Activated CD8-positive, alpha-beta memory T cell treated with anti-CD3 and anti-CD28 coated beads, Interleukin-2, amount 50 U/mL, for 24 hours (primary cell): Measurements from ENCODE around the gene DAPK3.
"Not testable (repeated sequence)": the region's sequence is repeated elsewhere in the genome, so short reads cannot be mapped to it uniquely, and the experiment has no call there.

Experiments
- DNase-seq: peaks from one replicate; pipeline ENCODE4 v3.0.0-alpha.2; 2020; ENCODE audit errors: extremely low read depth

Gene DAPK3

GRCh38 chr19:3979289-3979673 lies 8.4 kb upstream of the DAPK3 start:
- no peak for DNase-seq

DNA sequence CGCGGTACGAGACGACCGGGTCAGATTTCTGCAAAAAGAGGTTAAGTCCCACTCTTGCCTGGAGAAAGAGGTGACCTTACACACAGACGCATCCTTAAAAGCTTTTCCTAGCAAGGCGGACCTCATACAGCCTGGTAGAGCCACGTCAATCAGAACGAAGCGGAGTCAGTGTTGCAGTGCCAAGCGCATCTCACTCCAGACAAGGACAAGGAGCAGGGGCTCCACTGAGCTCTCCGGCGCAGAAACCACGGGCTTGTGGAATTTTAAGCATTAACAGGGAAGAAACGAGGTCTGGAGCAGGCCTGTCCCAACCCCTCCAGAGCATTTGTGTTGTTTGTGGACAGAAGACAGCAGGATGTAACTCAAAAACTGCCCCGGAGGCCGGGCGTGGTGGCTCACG lies 7.2 kb upstream of the DAPK3 start:
- DNase-seq: no peak

- no peak for DNase-seq
These were observed 6.6 kb upstream of the DAPK3 start for GRCh38 chr19:3977242-3978143.

- DNase-seq: no peak
These were observed 5.8 kb upstream of the DAPK3 start for GRCh38 chr19:3976495-3977241.

- DNase-seq: no peak
These were observed 4.8 kb upstream of the DAPK3 start for GRCh38 chr19:3975637-3976087.

DNA sequence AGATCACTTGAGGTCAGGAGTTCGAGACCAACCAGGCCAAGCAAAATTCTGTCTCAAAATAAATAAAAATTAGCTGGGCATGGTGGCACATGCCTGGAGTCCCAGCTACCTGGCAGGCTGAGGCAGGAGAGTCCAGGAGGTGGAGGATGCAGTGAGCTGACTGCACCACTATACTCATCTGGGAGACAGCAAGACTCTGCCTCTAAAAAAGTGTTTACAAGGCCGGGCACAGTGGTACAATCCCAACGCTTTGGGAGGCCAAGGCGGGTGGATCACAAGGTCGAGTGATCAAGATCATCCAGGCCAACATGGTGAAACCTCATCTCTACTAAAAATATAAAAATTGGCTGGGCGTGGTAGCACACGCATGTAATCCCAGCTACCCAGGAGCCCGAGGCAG lies 4.2 kb upstream of the DAPK3 start:
- no peak for DNase-seq

DNA sequence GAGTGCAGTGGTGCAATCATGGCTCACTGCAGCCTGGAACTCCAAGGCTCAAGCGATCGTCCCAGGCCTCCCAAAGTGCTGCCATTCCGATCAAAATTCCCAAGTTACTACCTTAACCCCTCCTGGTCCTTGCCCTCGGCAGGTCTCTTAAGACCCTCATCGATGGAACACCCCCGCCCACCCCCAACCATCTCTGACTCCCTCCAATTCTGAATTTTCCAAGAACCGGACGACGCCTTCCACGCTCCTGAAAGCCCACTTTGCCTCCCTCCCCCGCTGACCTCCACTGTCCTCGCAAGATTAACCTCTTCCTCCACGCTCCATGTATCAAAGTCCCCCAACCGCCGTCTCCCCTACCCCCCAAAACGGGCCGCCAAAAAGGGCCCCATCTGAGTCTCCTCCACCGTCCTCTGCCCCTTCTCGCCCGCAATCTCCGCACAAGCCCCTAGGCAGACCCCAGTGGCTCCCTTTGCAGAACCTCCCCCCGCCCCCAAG lies 539 bp downstream of the DAPK3 start:
- no peak for DNase-seq

- DNase-seq: no peak
These were observed 1.2 kb downstream of the DAPK3 start for GRCh38 chr19:3969435-3970312.

DNA sequence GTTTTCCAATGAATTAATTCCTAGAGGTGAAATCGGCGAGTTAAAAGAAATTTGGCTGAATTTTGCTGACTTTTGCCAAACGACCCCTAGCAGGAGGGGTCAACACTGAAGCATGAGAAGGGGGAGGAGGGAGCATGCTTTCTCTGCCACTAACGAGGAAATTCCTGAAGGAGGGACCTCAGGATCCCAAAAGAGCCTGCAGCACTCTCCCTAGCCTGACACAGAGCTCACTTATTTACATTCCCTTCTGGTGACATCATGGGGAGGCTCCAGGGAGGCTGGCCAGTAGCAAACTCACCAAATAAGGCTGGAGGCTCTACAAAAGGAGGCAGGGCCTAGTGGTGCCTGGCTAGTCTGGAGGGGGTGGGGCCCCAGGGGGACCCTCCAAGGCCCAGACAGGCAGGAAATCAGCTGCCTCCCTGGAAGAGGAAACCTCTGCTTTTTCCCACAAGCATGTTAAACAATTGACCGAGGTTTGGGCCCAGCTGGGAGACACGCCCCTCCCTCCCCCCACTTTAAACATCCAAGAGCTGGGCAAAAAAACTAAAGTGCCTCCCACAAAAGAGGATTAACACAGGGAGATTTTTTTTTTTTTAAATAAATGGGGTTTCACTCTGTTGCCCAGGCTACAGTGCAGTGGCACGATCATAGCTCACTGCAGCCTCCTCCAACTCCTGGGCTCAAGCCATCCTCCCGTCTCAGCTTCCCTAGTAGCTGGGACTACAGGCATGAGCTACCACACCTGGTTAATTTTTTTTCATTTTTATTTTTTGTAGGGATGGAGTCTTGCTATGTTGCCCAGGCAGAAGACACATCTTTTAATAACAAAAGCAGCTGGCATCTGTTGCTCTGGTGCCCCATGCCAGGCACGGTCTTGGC lies 2.1 kb downstream of the DAPK3 start:
- DNase-seq: no peak

- not testable (repeated sequence) for DNase-seq
These were observed 2.9 kb downstream of the DAPK3 start for GRCh38 chr19:3967983-3968382.

DNA sequence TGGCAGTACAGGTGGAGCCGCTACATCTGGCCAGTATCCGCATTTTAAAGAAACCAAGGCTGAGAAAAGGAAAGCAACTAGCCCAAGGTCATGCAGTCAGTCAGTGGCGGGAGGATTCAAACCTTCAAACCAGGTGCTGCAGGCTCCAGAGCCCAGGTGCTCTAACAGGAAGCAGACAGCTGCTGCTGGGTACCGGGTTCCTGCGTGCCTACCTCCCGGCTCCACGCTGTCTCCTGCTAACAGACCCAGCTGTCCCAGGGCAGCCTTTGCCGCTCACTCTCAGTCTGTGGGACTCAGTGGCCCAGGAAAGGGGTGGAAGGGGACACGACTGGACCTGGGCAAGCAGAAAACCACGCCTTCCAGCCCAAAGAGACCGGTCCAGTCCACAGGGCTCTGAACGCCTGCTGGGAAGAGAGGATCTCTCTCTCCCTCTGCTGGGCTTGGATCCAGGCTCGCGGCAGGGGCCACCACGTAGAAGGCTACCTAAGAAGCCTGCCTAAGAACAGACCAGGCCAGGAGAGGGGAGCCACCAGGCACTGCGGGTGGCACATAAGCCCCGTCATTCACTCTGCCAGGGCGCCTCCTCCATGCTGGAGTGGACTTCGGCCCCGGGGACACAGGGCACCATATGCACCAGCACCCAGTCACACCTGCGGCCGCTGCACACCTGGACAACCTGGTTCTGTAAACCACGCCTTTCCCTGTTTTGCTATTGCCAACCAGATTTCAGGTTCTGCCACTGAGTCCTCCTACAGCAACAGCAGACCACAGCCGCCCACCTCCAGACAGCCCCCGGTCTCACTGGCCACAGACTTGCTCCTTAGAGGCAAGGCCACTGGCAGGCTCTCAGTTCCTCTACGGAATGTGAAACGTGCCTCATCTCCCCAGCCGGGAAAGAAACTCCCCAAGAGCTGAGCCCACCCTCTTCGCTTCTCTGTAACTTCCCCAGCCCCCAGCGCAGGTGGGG lies 4.6 kb downstream of the DAPK3 start:
- no peak for DNase-seq

DNA sequence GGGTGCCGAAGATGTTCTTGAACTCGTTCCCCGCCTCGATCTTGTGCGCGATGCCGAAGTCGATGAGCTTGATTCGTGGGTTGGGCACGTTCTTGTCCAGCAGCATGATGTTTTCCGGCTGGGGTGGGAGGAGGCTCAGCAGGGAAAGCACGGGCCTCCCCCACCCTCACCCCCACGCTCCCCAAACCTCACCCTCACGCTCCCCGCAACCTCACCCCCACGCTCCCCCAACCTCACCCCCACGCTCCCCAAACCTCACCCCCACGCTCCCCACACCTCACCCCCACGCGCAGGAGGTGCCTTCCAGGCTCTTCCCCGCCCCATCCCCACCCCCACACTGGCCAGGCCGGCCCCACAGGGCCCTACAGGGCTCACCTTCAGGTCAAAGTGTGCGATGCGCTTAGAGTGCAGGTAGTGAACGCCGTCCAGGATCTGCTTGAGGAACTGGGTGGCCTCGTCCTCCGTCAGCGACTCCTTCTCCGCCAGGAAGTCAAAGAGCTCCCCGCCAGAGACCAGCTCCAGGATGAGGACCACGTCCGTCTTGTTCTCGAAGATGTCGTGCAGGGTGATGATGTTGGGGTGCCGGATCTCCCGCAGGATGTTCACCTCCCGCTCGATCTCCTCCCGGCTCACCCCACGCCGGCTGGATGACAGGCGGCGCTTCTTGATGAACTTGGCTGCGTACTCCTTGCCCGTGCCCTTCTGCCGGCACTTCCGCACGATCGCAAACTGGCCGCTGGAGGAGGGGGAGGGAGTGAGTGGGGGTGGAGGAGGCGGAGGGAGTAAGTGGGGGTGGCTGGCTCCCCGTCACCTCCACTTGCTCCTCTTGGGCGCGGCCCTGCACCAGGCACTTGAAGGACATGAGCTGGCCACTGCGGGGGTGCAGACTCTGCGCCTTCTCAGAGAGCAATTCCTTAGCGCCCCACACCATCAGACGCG lies 6.4 kb downstream of the DAPK3 start:
- DNase-seq: no peak

DNA sequence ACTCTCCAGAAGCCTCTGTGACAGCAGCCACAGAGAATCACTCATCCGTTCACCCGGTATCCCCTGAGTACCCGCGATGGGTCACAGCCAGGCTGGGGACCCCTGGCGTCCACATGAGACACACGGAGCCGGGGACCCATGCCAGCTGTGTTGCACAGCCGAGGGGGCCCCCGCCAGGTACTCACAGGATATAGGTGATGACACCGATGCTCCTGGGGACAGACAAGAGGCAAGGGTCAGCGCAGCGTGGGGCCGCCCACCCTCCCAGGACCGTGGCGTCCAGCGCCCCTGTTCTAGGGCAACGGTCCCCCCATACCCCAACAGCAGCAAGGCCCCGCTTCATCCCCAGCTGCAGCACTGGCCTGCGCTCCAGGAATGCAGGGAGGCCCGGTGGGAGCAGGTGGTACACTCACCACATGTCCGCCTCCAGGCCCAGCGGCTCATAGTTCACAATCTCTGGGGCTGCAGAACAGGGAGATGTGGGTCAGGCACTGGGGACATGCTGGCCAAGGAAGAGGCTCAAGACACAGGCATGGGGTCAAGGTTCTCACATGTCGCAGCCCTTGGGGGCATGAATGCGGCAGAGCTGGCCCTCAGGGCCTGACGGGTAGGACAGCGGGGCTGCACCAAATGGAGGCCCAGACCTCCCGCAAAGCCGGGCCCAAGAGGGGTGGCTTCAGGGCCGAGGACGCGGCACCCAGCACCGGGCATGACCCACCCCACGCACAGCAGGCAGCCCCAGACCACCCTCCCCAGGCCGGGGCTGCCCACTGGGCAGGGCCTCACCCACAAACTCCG lies 7.2 kb downstream of the DAPK3 start:
- no peak for DNase-seq

- DNase-seq: no peak
These were observed 9.9 kb downstream of the DAPK3 start for GRCh38 chr19:3961007-3961406.

- no peak for DNase-seq
These were observed 11.2 kb downstream of the DAPK3 start for GRCh38 chr19:3959766-3960131.

DNA sequence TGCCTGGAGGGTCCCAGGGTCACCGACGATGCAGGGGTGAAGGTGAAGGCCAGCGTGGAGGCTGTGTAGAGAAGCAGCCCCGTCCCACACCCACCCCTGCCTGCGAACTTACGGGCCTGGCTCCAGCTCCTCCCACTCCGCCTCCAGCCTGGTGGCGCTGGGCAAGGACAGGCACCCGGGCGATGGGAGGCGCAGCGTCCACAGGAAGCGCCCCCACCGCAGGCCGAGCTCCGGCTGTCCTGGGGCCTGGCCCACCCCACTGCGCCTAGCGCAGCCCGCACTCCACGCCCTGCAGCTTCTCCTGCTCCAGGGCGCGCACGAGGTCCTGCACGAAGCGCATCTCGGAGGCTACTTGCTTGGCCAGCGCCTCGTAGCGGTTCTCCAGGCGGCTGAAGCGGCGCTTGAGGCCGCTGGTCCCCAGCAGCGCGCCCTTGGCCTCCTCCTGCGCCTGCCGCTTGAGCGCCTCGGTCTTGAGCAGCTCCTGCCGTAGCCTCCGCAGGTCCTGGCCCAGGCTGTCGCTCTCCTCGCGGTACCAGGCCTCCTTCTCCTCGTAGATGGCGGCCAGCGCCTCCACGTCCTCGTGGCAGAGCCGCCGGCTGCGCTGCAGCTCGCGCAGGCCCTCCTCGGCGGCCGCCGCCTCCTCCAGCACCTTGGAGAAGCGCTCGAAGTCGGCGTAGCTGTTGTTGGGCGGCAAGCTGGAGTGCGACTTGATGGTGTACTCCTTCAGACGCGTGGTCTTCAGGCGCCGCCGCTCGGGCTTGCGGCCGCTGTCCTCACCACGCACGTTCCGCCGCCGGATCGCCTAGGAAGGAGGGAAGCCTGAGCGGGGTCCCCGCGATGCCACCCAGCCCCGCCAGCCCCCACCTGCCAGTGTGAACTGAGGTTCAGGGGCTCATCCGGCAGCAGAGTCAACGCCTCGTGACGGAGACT lies 11.8 kb downstream of the DAPK3 start:
- DNase-seq: no peak

DNA sequence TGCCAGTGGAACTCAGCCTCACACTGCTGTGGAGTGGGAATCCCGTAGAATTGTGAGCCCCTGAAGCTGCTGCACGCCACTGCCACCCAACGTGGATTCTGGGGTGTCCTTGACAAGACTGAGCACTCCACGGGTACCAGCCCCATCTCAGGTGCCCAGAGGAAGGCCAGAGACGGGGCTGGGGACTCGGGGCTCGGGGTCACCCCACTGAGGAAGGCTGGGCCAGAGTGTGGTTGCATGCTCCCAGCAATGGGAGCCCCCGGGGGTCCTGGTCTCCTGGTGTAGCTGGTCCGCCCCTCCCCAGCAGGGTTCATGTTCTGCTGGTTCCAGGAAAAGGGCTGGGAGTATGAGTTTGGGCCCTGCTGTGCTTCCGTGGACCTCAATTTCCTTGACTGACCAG lies 15.2 kb downstream of the DAPK3 start:
- no peak for DNase-seq
